ENCODE results near the gene PCK2.

DNA sequence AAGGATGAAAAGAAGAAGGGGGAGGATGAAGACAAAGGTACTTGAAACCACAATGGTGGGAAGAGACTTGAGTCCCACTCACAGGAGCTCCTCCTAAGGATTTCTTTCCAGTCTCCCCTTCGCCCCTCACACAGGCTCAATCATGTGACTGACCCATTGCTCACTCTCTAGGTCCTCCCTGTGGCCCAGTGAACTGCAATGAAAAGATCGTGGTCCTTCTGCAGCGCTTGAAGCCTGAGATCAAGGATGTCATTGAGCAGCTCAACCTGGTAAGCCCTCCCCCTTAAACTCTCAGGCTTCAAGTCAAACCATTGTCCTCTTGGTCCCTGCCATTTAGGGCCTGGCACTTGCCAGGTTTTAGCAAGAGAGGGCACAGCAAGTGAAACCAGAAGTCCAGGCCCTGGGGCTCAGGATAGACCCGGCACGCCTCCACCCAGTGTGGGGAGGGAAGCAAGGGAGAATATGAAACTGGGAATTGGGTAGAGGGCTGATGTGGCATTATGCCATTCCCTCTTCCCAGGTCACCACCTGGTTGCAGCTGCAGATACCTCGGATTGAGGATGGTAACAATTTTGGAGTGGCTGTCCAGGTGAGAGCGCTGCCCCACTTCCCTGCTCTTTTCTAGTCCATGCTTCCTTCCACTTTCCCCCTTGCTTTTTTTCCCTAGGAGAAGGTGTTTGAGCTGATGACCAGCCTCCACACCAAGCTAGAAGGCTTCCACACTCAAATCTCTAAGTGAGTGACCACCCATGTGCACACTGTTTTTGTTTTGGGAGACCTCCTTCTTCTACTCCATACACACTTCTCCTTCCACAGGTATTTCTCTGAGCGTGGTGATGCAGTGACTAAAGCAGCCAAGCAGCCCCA lies 43.7 kb downstream of the PCK2 start:
- TF ChIP-seq POLR2A (IDR thresholded peaks at IDR 0.05) (no peak), POLR2AphosphoS5 (IDR thresholded peaks at IDR 0.05; ENCODE audit: insufficient read depth in 1 of 2, low read depth in 1 of 2) (no peak)
- TF ChIP-seq, protein P1, sequence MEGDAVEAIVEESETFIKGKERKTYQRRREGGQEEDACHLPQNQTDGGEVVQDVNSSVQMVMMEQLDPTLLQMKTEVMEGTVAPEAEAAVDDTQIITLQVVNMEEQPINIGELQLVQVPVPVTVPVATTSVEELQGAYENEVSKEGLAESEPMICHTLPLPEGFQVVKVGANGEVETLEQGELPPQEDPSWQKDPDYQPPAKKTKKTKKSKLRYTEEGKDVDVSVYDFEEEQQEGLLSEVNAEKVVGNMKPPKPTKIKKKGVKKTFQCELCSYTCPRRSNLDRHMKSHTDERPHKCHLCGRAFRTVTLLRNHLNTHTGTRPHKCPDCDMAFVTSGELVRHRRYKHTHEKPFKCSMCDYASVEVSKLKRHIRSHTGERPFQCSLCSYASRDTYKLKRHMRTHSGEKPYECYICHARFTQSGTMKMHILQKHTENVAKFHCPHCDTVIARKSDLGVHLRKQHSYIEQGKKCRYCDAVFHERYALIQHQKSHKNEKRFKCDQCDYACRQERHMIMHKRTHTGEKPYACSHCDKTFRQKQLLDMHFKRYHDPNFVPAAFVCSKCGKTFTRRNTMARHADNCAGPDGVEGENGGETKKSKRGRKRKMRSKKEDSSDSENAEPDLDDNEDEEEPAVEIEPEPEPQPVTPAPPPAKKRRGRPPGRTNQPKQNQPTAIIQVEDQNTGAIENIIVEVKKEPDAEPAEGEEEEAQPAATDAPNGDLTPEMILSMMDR (IDR thresholded peaks at IDR 0.05): no peak

All from vagina (tissue), 2 donors.